PC-9 (cell line): ENCODE data around the gene GCNT4. TPM values are rescaled to one million over a fixed set of nuclear protein-coding genes. Genes with fewer than 3 reads are reported as not detected.
A peak's percentile ranks its signal among the peaks of the same experiment; 100 is the strongest.

Experiments
- BruUV-seq: library from RNA; stranded (reverse); fragments of 400-500 nt; replicated peaks from 2 replicates; lab custom pipeline; 2021; lab: Mats Ljungman, UMichigan
- CTCF ChIA-PET: fragments of 300-600 bp; sonication (Branson Sonifier 250); formaldehyde crosslinking; loops from one replicate; lab custom pipeline; 2022; ENCODE audit warnings: antibody characterized with exemption; lab: Charles Lee
- POLR2A ChIA-PET: fragments of 300-600 bp; sonication (Branson Sonifier 250); formaldehyde crosslinking; loops from one replicate; lab custom pipeline; 2022; ENCODE audit warnings: antibody characterized with exemption; ENCODE audit not compliant: unreplicated experiment; lab: Charles Lee
- DNase-seq, 2 experiments: peaks; one replicate each; pipeline versions ENCODE4 v3.0.0 to v3.0.0-alpha.2; 2015 to 2022; ENCODE audit warnings: mixed read lengths in 1 of 2
- H2AFZ ChIP-seq: fragments of 200-600 bp; sonication (generic); 2 replicates; pipeline ENCODE4 v1.8.1; 2017; ENCODE audit warnings: antibody characterized with exemption
- H3F3A ChIP-seq: fragments of 200-600 bp; sonication (generic); 2 replicates; pipeline ENCODE4 v1.8.1; 2017; ENCODE audit warnings: antibody characterized with exemption, mild to moderate bottlenecking, low read depth; ENCODE audit not compliant: insufficient read depth
- H3K27ac ChIP-seq: fragments of 200-600 bp; sonication (generic); 2 replicates; pipeline ENCODE4 v1.6.1; 2016; ENCODE audit warnings: mixed run types
- H3K27me3 ChIP-seq: fragments of 200-600 bp; sonication (generic); 2 replicates; pipeline ENCODE4 v1.6.1; 2016; ENCODE audit warnings: low read depth, mixed run types; ENCODE audit not compliant: insufficient read depth
- H3K36me3 ChIP-seq: fragments of 200-600 bp; sonication (generic); 2 replicates; pipeline ENCODE4 v1.6.1; 2016; ENCODE audit warnings: low read depth, mixed run types
- H3K4me1 ChIP-seq: fragments of 200-600 bp; sonication (generic); replicated peaks from 2 replicates; pipeline ENCODE4 v1.6.1; 2016; ENCODE audit warnings: mixed run types; ENCODE audit not compliant: insufficient read depth
- H3K4me2 ChIP-seq: fragments of 200-600 bp; sonication (generic); 2 replicates; pipeline ENCODE4 v1.6.1; 2017; ENCODE audit warnings: mixed run types
- H3K4me3 ChIP-seq: fragments of 200-600 bp; sonication (generic); 2 replicates; pipeline ENCODE4 v1.6.1; 2016; ENCODE audit warnings: mixed run types
- H3K79me2 ChIP-seq: fragments of 200-600 bp; sonication (generic); 2 replicates; pipeline ENCODE4 v1.6.1; 2017; ENCODE audit warnings: low read depth, mixed run types
- H3K9me2 ChIP-seq: fragments of 200-600 bp; sonication (generic); 2 replicates; pipeline ENCODE4 v1.8.1; 2017; ENCODE audit warnings: mild to moderate bottlenecking; ENCODE audit not compliant: insufficient read depth
- H3K9me3 ChIP-seq: fragments of 200-600 bp; sonication (generic); 2 replicates; pipeline ENCODE4 v1.8.1; 2016; ENCODE audit warnings: low read depth; ENCODE audit not compliant: insufficient read depth
- H4K20me1 ChIP-seq: fragments of 200-600 bp; sonication (generic); 2 replicates; pipeline ENCODE4 v1.8.1; 2017; ENCODE audit not compliant: insufficient read depth
- CTCF ChIP-seq: fragments of 200-600 bp; sonication (generic); conservative IDR thresholded peaks from 2 replicates; pipeline ENCODE4 v1.6.1; 2017; ENCODE audit warnings: mixed run types, antibody characterized with exemption, mild to moderate bottlenecking, moderate library complexity
- EZH2 ChIP-seq: fragments of 200-600 bp; sonication (generic); IDR thresholded peaks from 2 replicates; pipeline ENCODE4 v1.8.0; 2017; ENCODE audit warnings: antibody characterized with exemption, low read depth
- intact Hi-C: fragments of 100-400 bp; cut with micrococcal nuclease; formaldehyde crosslinking; loops from one replicate; pipeline ENCODE4 v1.10.0; 2022; ENCODE audit not compliant: unreplicated experiment
- total RNA-seq: library from RNA; stranded (reverse); gene quantifications from 2 replicates; pipeline ENCODE4 v1.2.3, GENCODE V29; 2021

The GCNT4 gene
- total RNA-seq, 1 experiment from 2014 or later = 1.4 TPM

DNA sequence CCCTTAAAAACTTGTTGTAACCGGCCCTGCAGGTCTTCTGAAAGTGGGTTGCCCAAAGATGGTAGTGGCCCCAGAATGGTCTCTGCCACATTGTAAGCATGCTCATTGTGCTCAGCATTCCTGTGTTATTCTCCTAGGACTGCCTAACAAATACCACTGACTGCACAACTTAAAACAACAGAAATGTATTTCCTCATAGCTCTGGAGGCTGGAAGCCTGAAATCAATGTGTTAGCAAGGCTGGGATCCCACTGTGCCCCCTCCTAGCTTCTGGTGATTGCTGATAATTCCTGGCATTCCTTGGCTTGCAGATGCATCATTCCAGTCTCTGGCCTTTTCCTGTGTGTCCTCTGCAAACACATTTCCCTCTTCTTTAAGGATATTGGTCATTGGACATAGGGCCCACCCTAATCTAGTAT lies 3.4 kb upstream of the GCNT4 start:
- Histone ChIP-seq H2AFZ (no peak overlapping the region), H3K4me3 (no peak overlapping the region), H3K79me2 (no peaks in the 10 kb centered on the region), H3K4me2 (no peak overlapping the region), H3K9me3 (no peaks in the 10 kb centered on the region), H3K4me1 (peaks cover 22% of the 10 kb centered on the region), H3K27ac (no peak overlapping the region), H4K20me1 (no peaks in the 10 kb centered on the region), H3K27me3 (no peaks in the 10 kb centered on the region), H3F3A (peaks cover 9% of the 10 kb centered on the region; the same call in 1 of the 2 replicates), H3K36me3 (no peaks in the 10 kb centered on the region), H3K9me2 (no peaks in the 10 kb centered on the region)
- no peak for TF ChIP-seq CTCF
- TF ChIP-seq EZH2 = no peak
- CTCF ChIA-PET = no interaction called here
- DNase-seq = peak; percentile 31 to 45
- BruUV-seq = no TSS peak
- POLR2A ChIA-PET = interaction anchor here (0.8 kb wide), 2 partner anchors 19 to 322 kb away, joined by 5 read pairs; no protein-coding TSS in a partner anchor
- intact Hi-C loops = loop anchor here (10.0 kb wide), 1 partner anchor 291 kb away; the partner anchor contains the start of genes GFM2 and NSA2

DNA sequence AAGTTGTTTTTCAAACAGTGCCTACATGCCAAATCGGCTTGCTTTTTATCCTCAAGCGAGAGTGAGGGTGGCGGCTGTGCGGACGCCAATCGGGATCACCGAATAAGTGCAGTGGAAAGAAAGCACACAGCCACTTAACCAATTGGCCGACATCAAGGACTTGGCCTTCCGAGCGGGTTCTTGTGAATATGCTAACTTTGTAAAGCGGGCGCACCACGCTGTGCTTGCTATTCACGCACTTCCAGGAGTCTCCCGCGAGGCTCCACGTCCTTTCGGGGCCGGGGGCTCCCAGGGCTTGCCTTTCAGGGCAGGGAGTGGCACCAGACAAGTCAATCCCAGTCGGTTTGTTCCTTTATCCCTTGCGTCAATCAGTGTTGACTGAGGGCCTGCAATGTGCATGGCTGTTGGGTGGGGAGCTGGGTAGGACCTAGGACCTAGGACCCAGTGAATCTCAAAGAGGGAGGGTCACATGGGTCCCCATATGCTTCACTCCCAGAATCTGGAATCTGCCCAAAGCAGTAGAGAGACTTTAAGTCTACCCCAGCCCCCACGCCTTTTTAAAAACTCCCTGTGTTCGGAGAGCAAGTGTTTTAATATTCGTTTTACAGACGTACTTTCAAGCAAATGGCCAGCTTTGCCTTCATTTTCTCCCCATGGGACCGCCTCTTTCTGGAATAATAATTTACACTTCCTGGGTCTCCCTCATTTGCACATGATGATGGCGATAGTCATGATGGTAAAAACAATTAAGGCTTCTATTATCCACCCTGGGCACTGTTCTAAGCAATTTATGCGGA lies 2.0 kb upstream of the GCNT4 start:
- DNase-seq = peak in 1 of 2 experiments; percentile 25
- peak overlapping the region; percentile 87 for H2AFZ ChIP-seq
- POLR2A ChIA-PET = interaction anchor here (0.6 to 0.7 kb wide), 2 partner anchors 98 to 137 kb away, joined by 3 read pairs; no protein-coding TSS in a partner anchor
- H3K4me1 ChIP-seq = peaks cover 24% of the 10 kb centered on the region
- no peaks in the 10 kb centered on the region for H3K36me3 ChIP-seq
- no peaks in the 10 kb centered on the region for H3K9me3 ChIP-seq
- no peaks in the 10 kb centered on the region for H3K27me3 ChIP-seq
- BruUV-seq = no TSS peak
- H3K79me2 ChIP-seq = no peaks in the 10 kb centered on the region
- H3K4me3 ChIP-seq = peak overlapping the region; percentile 72
- CTCF ChIA-PET = interaction anchor here (0.5 to 0.8 kb wide), 5 partner anchors 163 to 630 kb away, joined by 3 to 5 read pairs (median 4); partner anchors contain the start of gene ANKRD31
- TF ChIP-seq CTCF = no peak
- TF ChIP-seq EZH2 = no peak
- intact Hi-C loops = loop anchor here (5.0 to 10.0 kb wide), 2 partner anchors 107 to 290 kb away; partner anchors contain the start of genes GFM2 and NSA2
- H4K20me1 ChIP-seq = no peaks in the 10 kb centered on the region
- H3K4me2 ChIP-seq = peak overlapping the region; percentile 75
- H3F3A ChIP-seq = peaks cover 9% of the 10 kb centered on the region; the same call in 1 of the 2 replicates
- H3K9me2 ChIP-seq = no peaks in the 10 kb centered on the region
- 0 out of 2 replicates have a peak overlapping the region, but pooled peaks have one; percentile 9 for H3K27ac ChIP-seq
